IMR-90 (cell line): ENCODE data around the gene TMBIM1. TPM values are rescaled to one million over a fixed set of nuclear protein-coding genes. Genes with fewer than 3 reads are reported as not detected.

Source experiments
- ATAC-seq: fragments of 200-7000 bp; cut with Tn5 transposase; 2 replicates; pipeline ENCODE4 v1.9.1; 2020; ENCODE audit warnings: low read depth, mild to moderate bottlenecking, moderate library complexity
- BruUV-seq: library from RNA; stranded (reverse); fragments of 400-500 nt; replicated peaks from 2 replicates; lab custom pipeline; 2021; lab: Mats Ljungman, UMichigan
- CTCF ChIA-PET: fragments of 300-600 bp; formaldehyde crosslinking; extraction: SDS; loops from one replicate; lab custom pipeline; 2021; ENCODE audit warnings: antibody characterized with exemption; lab: Yijun Ruan, JAX
- POLR2A ChIA-PET: fragments of 300-600 bp; sonication (Branson Sonifier 250); formaldehyde crosslinking; loops from one replicate; lab custom pipeline; 2022; ENCODE audit warnings: antibody characterized with exemption; ENCODE audit not compliant: unreplicated experiment; lab: Charles Lee
- DNase-seq: peaks from one replicate; pipeline ENCODE4 v3.0.0; 2013
- H2AFZ ChIP-seq: replicated peaks from 2 replicates; pipeline ENCODE3; 2013; ENCODE audit warnings: low read length, mild to moderate bottlenecking; ENCODE audit not compliant: poor library complexity
- H2AK5ac ChIP-seq: 2 replicates; pipeline ENCODE4 v1.6.1; 2013; ENCODE audit warnings: low read depth, low read length, inconsistent platforms
- H2AK9ac ChIP-seq: replicated peaks from 2 replicates; pipeline ENCODE3; 2013; ENCODE audit warnings: mild to moderate bottlenecking, low read depth, low read length, moderate library complexity; ENCODE audit not compliant: poor library complexity
- H2BK120ac ChIP-seq: 2 replicates; pipeline ENCODE4 v1.6.1; 2013; ENCODE audit warnings: low read depth, low read length, inconsistent platforms
- H2BK15ac ChIP-seq: 3 replicates; pipeline ENCODE4 v1.6.1; 2013; ENCODE audit warnings: low read depth, low read length, inconsistent platforms
- H2BK20ac ChIP-seq: 2 replicates; pipeline ENCODE4 v1.6.1; 2013; ENCODE audit warnings: low read depth, mild to moderate bottlenecking, inconsistent platforms, low read length, moderate library complexity
- H2BK5ac ChIP-seq: 2 replicates; pipeline ENCODE4 v1.6.1; 2013; ENCODE audit warnings: mild to moderate bottlenecking, low read depth, low read length, inconsistent platforms; ENCODE audit not compliant: poor library complexity, severe bottlenecking
- H3K14ac ChIP-seq: replicated peaks from 2 replicates; pipeline ENCODE4 v1.6.1; 2013; ENCODE audit warnings: low read depth, low read length, inconsistent platforms
- H3K18ac ChIP-seq: 2 replicates; pipeline ENCODE4 v1.6.1; 2013; ENCODE audit warnings: low read depth, low read length, control low read depth
- H3K23ac ChIP-seq: 2 replicates; pipeline ENCODE4 v1.6.1; 2013; ENCODE audit warnings: low read depth, low read length, inconsistent platforms
- H3K27ac ChIP-seq: 2 replicates; pipeline ENCODE4 v1.5.1; 2013; ENCODE audit warnings: mild to moderate bottlenecking, control low read depth, low read length; ENCODE audit not compliant: insufficient read depth
- H3K27me3 ChIP-seq: 2 replicates; pipeline ENCODE4 v1.6.1; 2013; ENCODE audit warnings: low read length; ENCODE audit not compliant: control insufficient read depth, insufficient read depth
- H3K36me3 ChIP-seq: 2 replicates; pipeline ENCODE4 v1.6.1; 2013; ENCODE audit warnings: low read length, mixed read lengths; ENCODE audit not compliant: control insufficient read depth, insufficient read depth
- H3K4ac ChIP-seq: 2 replicates; pipeline ENCODE4 v1.6.1; 2013; ENCODE audit warnings: low read depth, low read length, inconsistent platforms
- H3K4me1 ChIP-seq: 2 replicates; pipeline ENCODE4 v1.6.1; 2013; ENCODE audit warnings: low read length, mixed read lengths; ENCODE audit not compliant: control insufficient read depth, insufficient read depth
- H3K4me2 ChIP-seq: 2 replicates; pipeline ENCODE4 v1.6.1; 2013; ENCODE audit warnings: low read depth, mild to moderate bottlenecking, control low read depth, low read length, moderate library complexity
- H3K4me3 ChIP-seq: 2 replicates; pipeline ENCODE4 v1.5.1; 2013; ENCODE audit warnings: low read depth, mild to moderate bottlenecking, control low read depth, low read length, moderate library complexity; ENCODE audit not compliant: insufficient read depth
- H3K56ac ChIP-seq: 2 replicates; pipeline ENCODE4 v1.6.1; 2013; ENCODE audit warnings: low read length, inconsistent platforms; ENCODE audit not compliant: insufficient read depth; ENCODE audit errors: extremely low read depth
- H3K79me1 ChIP-seq, 2 experiments: 2 replicates each; pipeline ENCODE4 v1.6.1; 2013; ENCODE audit warnings: low read length in 2 of 2, inconsistent platforms in 1 of 2, low read depth in 1 of 2
- H3K9ac ChIP-seq: 2 replicates; pipeline ENCODE4 v1.6.1; 2013; ENCODE audit warnings: low read depth, low read length, control low read depth
- H3K9me1 ChIP-seq: 2 replicates; pipeline ENCODE4 v1.6.1; 2013; ENCODE audit warnings: low read length, inconsistent platforms; ENCODE audit not compliant: insufficient read depth
- H3K9me3 ChIP-seq: 2 replicates; pipeline ENCODE4 v1.6.1; 2013; ENCODE audit warnings: low read length; ENCODE audit not compliant: control insufficient read depth, insufficient read depth
- H4K20me1 ChIP-seq: 2 replicates; pipeline ENCODE4 v1.6.1; 2013; ENCODE audit warnings: low read length, inconsistent platforms; ENCODE audit not compliant: insufficient read depth
- H4K5ac ChIP-seq: 2 replicates; pipeline ENCODE4 v1.6.1; 2013; ENCODE audit warnings: mild to moderate bottlenecking, low read depth, low read length, control low read depth
- H4K8ac ChIP-seq, 2 experiments: 2 replicates each; pipeline ENCODE4 v1.6.1; 2013; ENCODE audit warnings: low read depth in 2 of 2, low read length in 2 of 2, control low read depth in 1 of 2, inconsistent platforms in 1 of 2
- H4K91ac ChIP-seq: 2 replicates; pipeline ENCODE4 v1.6.1; 2013; ENCODE audit warnings: low read depth, low read length, inconsistent platforms; ENCODE audit not compliant: insufficient read depth
- CEBPB ChIP-seq: IDR thresholded peaks from 2 replicates; pipeline ENCODE4 v1.6.1; 2012; ENCODE audit warnings: low read depth, low read length, improper control_type of control experiment
- CHD1 ChIP-seq: IDR thresholded peaks from 2 replicates; pipeline ENCODE4 v1.6.1; 2012; ENCODE audit warnings: low read depth, low read length, improper control_type of control experiment
- FOS ChIP-seq: fragments of 150-350 bp; IDR thresholded peaks from 2 replicates; pipeline ENCODE4 v1.6.1; 2016; ENCODE audit warnings: low read depth, low read length
- MAFK ChIP-seq: IDR thresholded peaks from 2 replicates; pipeline ENCODE4 v1.6.1; 2012; ENCODE audit warnings: low read depth, low read length, improper control_type of control experiment
- MAZ ChIP-seq: IDR thresholded peaks from 2 replicates; pipeline ENCODE4 v1.6.1; 2012; ENCODE audit warnings: low read depth, mild to moderate bottlenecking, low read length, improper control_type of control experiment, moderate library complexity, borderline replicate concordance
- MXI1 ChIP-seq: IDR thresholded peaks from 2 replicates; pipeline ENCODE4 v1.6.1; 2012; ENCODE audit warnings: low read depth, mild to moderate bottlenecking, low read length, moderate library complexity, borderline replicate concordance
- NFE2L2 ChIP-seq: fragments of 150-350 bp; IDR thresholded peaks from 2 replicates; pipeline ENCODE4 v1.6.1; 2016; ENCODE audit warnings: low read depth, mild to moderate bottlenecking, low read length
- POLR2A ChIP-seq: IDR thresholded peaks from 2 replicates; pipeline ENCODE4 v1.6.1; 2012; ENCODE audit warnings: mild to moderate bottlenecking, low read depth, low read length
- RAD21 ChIP-seq: IDR thresholded peaks from 2 replicates; pipeline ENCODE4 v1.6.1; 2012; ENCODE audit warnings: low read length, improper control_type of control experiment
- RCOR1 ChIP-seq: IDR thresholded peaks from 2 replicates; pipeline ENCODE4 v1.6.1; 2012; ENCODE audit warnings: mild to moderate bottlenecking, low read length, improper control_type of control experiment; ENCODE audit not compliant: insufficient replicate concordance
- RFX5 ChIP-seq: IDR thresholded peaks from 2 replicates; pipeline ENCODE4 v1.8.0; 2012; ENCODE audit warnings: low read depth, mild to moderate bottlenecking, low read length, moderate library complexity
- SMC3 ChIP-seq: fragments of 150-350 bp; IDR thresholded peaks from 2 replicates; pipeline ENCODE4 v1.6.1; 2016; ENCODE audit warnings: low read depth, mild to moderate bottlenecking, antibody characterized with exemption, low read length, moderate library complexity
- WGBS, 2 experiments: methylation state at CpG; one replicate each; pipeline versions ENCODE4 v1.1.5 to v1.1.7; 2013; ENCODE audit warnings: missing lambda C conversion rate in 2 of 2; ENCODE audit not compliant: insufficient read length in 1 of 2; ENCODE audit errors: extremely low coverage in 2 of 2; 5-methylcytosine and 5-hydroxymethylcytosine counted together
- dilution Hi-C: fragments of 300-500 bp; cut with HindIII; formaldehyde crosslinking; loops from one replicate; pipeline ENCODE4 v1.14.3; 2018; ENCODE audit warnings: low sequenced_read_pairs; ENCODE audit not compliant: unreplicated experiment
- in situ Hi-C: fragments of 300-500 bp; cut with MboI; formaldehyde crosslinking; loops from 3 replicates; pipeline ENCODE4 v1.14.3; 2019; ENCODE audit warnings: low sequenced_read_pairs, inconsistent platforms, mixed read lengths
- intact Hi-C: fragments of 100-400 bp; cut with micrococcal nuclease; formaldehyde crosslinking; loops from 2 replicates; pipeline ENCODE4 v1.10.0; 2022
- polyA plus RNA-seq, 3 experiments: library from polyadenylated mRNA; depleted of rRNA; stranded (reverse); fragments of >200 nt; gene quantifications; 2 replicates each; pipeline ENCODE4 v1.2.3, GENCODE V29; 2012; ENCODE audit warnings: low replicate concordance in 1 of 3
- total RNA-seq: library from RNA; depleted of rRNA; stranded (reverse); fragments of >200 nt; gene quantifications from 2 replicates; pipeline ENCODE4 v1.2.3, GENCODE V29; 2012
- TF ChIP-seq, protein P1 (sequence below): conservative IDR thresholded peaks from 2 replicates; pipeline ENCODE4 v1.5.1; 2012; ENCODE audit warnings: mild to moderate bottlenecking, low read depth, low read length, improper control_type of control experiment
- TF ChIP-seq, protein P2 (sequence below): fragments of 150-350 bp; IDR thresholded peaks from 2 replicates; pipeline ENCODE4 v1.6.1; 2016; ENCODE audit warnings: low read depth, mild to moderate bottlenecking, low read length, moderate library complexity, borderline replicate concordance

Gene TMBIM1
- total and polyA plus RNA-seq, 2 of the 4 experiments (the other 2 are of a cell fraction): 84.6 to 102 TPM

DNA sequence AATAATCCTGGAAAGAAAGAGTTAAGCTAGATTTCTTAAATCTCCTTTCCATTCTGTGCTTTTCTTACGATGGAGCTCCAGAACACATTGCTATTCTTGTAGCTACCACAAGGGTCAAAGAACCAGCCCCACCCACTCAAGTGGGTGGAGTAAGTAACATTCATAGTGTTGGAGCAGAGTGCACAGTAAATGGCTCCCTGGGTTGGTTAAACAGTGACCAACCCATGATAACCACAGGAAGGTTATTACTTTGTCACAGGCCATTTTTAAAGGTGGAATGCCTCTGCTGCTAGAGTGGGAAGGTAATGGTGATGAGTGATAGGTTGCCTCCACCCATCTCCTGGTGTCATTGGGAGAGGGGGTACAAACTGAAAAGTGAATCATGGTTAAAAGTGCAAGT is 61.4 kb downstream of the TMBIM1 start:
- Histone ChIP-seq H2AFZ (no peak overlapping the region), H3K18ac (no peak overlapping the region), H4K8ac (peak overlapping the region; percentile 22 to 99; a peak in 2 of 4 replicates), H4K5ac (0 out of 2 replicates have a peak overlapping the region, but pooled peaks have one; percentile 12), H2BK20ac (no peak overlapping the region), H3K14ac (peak overlapping the region; percentile 47), H2AK5ac (peak overlapping the region; percentile 18; the same call in 1 of the 2 replicates), H3K4me3 (no peak overlapping the region), H3K27ac (no peak overlapping the region), H3K27me3 (no peaks in the 10 kb centered on the region), H4K20me1 (peaks cover 10% of the 10 kb centered on the region; the same call in 1 of the 2 replicates), H3K4me2 (no peak overlapping the region), H3K56ac (no peak overlapping the region), H3K36me3 (peaks cover 67% of the 10 kb centered on the region), H3K4ac (peak overlapping the region; percentile 50; the same call in 1 of the 2 replicates), H3K4me1 (peaks cover 9% of the 10 kb centered on the region; the same call in 1 of the 2 replicates), H3K9me1 (peaks cover 10% of the 10 kb centered on the region), H3K9me3 (no peaks in the 10 kb centered on the region), H3K79me1 (peaks cover 35 to 52% of the 10 kb centered on the region in 2 experiments), H2BK15ac (no peak overlapping the region), H2AK9ac (no peak overlapping the region), H2BK120ac (peak overlapping the region; percentile 54; the same call in 1 of the 2 replicates), H2BK5ac (peak overlapping the region; percentile 44), H4K91ac (peak overlapping the region; percentile 23; the same call in 1 of the 2 replicates), H3K9ac (no peak overlapping the region), H3K23ac (no peak overlapping the region)
- BruUV-seq: no TSS peak
- CTCF ChIA-PET: no interaction called here
- DNase-seq: peak; percentile 42
- intact Hi-C loops (no loop called here), in situ Hi-C loops (no loop called here), dilution Hi-C loops (no loop called here)
- ATAC-seq: no peak
- WGBS, 2 experiments: no CpG with 5 or more reads among the region's 1 CpG
- TF ChIP-seq FOS (no peak), CHD1 (no peak), POLR2A (no peak), RFX5 (no peak), MXI1 (no peak), RCOR1 (no peak), MAZ (no peak), SMC3 (no peak), MAFK (no peak), NFE2L2 (no peak), RAD21 (no peak), CEBPB (no peak)
- TF ChIP-seq, protein P1, sequence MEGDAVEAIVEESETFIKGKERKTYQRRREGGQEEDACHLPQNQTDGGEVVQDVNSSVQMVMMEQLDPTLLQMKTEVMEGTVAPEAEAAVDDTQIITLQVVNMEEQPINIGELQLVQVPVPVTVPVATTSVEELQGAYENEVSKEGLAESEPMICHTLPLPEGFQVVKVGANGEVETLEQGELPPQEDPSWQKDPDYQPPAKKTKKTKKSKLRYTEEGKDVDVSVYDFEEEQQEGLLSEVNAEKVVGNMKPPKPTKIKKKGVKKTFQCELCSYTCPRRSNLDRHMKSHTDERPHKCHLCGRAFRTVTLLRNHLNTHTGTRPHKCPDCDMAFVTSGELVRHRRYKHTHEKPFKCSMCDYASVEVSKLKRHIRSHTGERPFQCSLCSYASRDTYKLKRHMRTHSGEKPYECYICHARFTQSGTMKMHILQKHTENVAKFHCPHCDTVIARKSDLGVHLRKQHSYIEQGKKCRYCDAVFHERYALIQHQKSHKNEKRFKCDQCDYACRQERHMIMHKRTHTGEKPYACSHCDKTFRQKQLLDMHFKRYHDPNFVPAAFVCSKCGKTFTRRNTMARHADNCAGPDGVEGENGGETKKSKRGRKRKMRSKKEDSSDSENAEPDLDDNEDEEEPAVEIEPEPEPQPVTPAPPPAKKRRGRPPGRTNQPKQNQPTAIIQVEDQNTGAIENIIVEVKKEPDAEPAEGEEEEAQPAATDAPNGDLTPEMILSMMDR: no peak
- TF ChIP-seq, protein P2, sequence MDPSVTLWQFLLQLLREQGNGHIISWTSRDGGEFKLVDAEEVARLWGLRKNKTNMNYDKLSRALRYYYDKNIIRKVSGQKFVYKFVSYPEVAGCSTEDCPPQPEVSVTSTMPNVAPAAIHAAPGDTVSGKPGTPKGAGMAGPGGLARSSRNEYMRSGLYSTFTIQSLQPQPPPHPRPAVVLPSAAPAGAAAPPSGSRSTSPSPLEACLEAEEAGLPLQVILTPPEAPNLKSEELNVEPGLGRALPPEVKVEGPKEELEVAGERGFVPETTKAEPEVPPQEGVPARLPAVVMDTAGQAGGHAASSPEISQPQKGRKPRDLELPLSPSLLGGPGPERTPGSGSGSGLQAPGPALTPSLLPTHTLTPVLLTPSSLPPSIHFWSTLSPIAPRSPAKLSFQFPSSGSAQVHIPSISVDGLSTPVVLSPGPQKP: no peak
- POLR2A ChIA-PET: interaction anchor here (1.0 kb wide), 1 partner anchor 130 kb away, joined by 7 read pairs; no protein-coding TSS in a partner anchor
